ENCODE results near the gene DIPK1B. TPM values are rescaled to one million over a fixed set of nuclear protein-coding genes. Genes with fewer than 3 reads are reported as not detected.

The DIPK1B gene
- total RNA-seq, 1 experiment from 2014 or later, result 26.3 TPM

DNA sequence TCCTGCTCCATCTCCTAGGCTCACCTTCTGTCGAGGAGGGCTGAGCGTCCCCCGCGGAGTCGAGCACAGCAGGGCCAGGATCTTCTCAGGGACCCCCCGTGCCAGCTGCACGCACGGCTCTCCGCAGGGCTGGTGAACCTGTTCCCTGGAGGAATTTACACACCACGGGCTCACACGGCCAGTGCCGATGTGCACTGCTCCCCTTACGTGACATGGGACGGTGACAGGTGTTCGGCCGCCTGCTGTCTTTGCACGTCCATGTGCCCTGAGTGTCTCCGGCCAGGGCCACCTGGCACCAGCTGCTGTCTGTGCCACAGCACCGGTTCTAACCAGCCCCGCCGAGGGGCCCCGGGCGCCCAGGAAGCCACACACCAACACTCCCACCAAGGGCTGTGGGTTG lies 16.4 kb upstream of the DIPK1B start:
- CTCF ChIA-PET, result interaction anchor here (0.9 kb wide), 1 partner anchor 52 kb away, joined by 3 read pairs; no protein-coding TSS in a partner anchor
- BruUV-seq (replicated peaks), result no TSS peak
- no peaks in the 10 kb centered on the region for H3K9me3 ChIP-seq (ENCODE audit: low read length)
- no peaks in the 10 kb centered on the region for H3K9me2 ChIP-seq (replicated peaks; ENCODE audit: low read length)
- H3K4me1 ChIP-seq (ENCODE audit: insufficient read depth, low read length), result peaks cover 35% of the 10 kb centered on the region
- intact Hi-C loops (cut with micrococcal nuclease), result loop anchor here (2.0 kb wide), 1 partner anchor 25 kb away; no protein-coding TSS in a partner anchor
- no peak overlapping the region for H3K4me3 ChIP-seq (ENCODE audit: low read length)
- ATAC-seq (no peak), DNase-seq (no peak)
- TF ChIP-seq EZH2 (IDR thresholded peaks at IDR 0.05; ENCODE audit: low read length, unreplicated experiment) (no peak), EZH2phosphoT487 (IDR thresholded peaks at IDR 0.05; ENCODE audit: borderline replicate concordance, low read length) (no peak)
- TF ChIP-seq, protein P1, sequence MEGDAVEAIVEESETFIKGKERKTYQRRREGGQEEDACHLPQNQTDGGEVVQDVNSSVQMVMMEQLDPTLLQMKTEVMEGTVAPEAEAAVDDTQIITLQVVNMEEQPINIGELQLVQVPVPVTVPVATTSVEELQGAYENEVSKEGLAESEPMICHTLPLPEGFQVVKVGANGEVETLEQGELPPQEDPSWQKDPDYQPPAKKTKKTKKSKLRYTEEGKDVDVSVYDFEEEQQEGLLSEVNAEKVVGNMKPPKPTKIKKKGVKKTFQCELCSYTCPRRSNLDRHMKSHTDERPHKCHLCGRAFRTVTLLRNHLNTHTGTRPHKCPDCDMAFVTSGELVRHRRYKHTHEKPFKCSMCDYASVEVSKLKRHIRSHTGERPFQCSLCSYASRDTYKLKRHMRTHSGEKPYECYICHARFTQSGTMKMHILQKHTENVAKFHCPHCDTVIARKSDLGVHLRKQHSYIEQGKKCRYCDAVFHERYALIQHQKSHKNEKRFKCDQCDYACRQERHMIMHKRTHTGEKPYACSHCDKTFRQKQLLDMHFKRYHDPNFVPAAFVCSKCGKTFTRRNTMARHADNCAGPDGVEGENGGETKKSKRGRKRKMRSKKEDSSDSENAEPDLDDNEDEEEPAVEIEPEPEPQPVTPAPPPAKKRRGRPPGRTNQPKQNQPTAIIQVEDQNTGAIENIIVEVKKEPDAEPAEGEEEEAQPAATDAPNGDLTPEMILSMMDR (conservative IDR thresholded peaks at IDR 0.05; ENCODE audit: low read depth, low read length), result no peak
- H3K79me2 ChIP-seq (ENCODE audit: low read length), result no peaks in the 10 kb centered on the region
- no peaks in the 10 kb centered on the region for H3K36me3 ChIP-seq (ENCODE audit: low read depth, low read length)
- H4K20me1 ChIP-seq (ENCODE audit: low read length), result no peaks in the 10 kb centered on the region
- POLR2A ChIA-PET (ENCODE audit: unreplicated experiment), result no interaction called here
- H3K9ac ChIP-seq (ENCODE audit: low read length), result no peak overlapping the region; the same call in 1 of the 2 replicates
- H3K27ac ChIP-seq (ENCODE audit: low read length), result peak overlapping the region; percentile 51
- no peak overlapping the region for H2AFZ ChIP-seq (ENCODE audit: low read length)
- H3K4me2 ChIP-seq (ENCODE audit: low read length), result peak overlapping the region; percentile 64
- H3F3A ChIP-seq (ENCODE audit: low read length, unreplicated experiment), result no peaks in the 10 kb centered on the region
- H3K27me3 ChIP-seq (ENCODE audit: low read length), result no peaks in the 10 kb centered on the region

DNA sequence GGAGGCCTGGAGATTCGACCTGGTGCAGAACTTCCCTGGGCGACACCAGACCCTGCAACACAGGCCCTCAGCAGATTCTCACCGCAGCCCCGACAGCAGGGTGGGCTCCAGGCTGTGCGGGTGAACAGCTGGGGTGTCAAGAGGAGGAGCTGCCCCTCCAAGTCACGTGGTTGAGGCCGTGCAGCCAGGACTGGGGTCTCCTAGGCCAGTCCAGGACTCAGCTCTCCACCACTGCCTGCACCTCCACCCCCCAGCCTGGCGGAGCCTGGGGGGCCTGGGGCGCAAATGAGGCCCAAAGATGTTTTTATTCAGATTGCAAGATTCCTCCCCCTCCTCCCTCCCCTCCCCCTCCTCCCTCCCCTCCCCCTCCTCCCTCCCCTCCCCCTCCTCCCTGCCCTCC lies 15.9 kb upstream of the DIPK1B start:
- H3K27ac ChIP-seq (ENCODE audit: low read length), result no peak overlapping the region
- H2AFZ ChIP-seq (ENCODE audit: low read length), result no peak overlapping the region
- ChIA-PET POLR2A (ENCODE audit: unreplicated experiment) (no interaction called here), CTCF (no interaction called here)
- TF ChIP-seq EZH2 (IDR thresholded peaks at IDR 0.05; ENCODE audit: low read length, unreplicated experiment) (no peak), EZH2phosphoT487 (IDR thresholded peaks at IDR 0.05; ENCODE audit: borderline replicate concordance, low read length) (no peak)
- TF ChIP-seq, protein P1 (conservative IDR thresholded peaks at IDR 0.05; ENCODE audit: low read depth, low read length), result no peak
- H3F3A ChIP-seq (ENCODE audit: low read length, unreplicated experiment), result no peaks in the 10 kb centered on the region
- no peak overlapping the region for H3K4me3 ChIP-seq (ENCODE audit: low read length)
- peaks cover 35% of the 10 kb centered on the region for H3K4me1 ChIP-seq (ENCODE audit: insufficient read depth, low read length)
- H3K9me3 ChIP-seq (ENCODE audit: low read length), result no peaks in the 10 kb centered on the region
- BruUV-seq (replicated peaks), result no TSS peak
- H4K20me1 ChIP-seq (ENCODE audit: low read length), result no peaks in the 10 kb centered on the region
- intact Hi-C loops (cut with micrococcal nuclease), result no loop called here
- no peaks in the 10 kb centered on the region for H3K9me2 ChIP-seq (replicated peaks; ENCODE audit: low read length)
- DNase-seq, result no peak
- no peaks in the 10 kb centered on the region for H3K79me2 ChIP-seq (ENCODE audit: low read length)
- H3K4me2 ChIP-seq (ENCODE audit: low read length), result no peak overlapping the region
- no peaks in the 10 kb centered on the region for H3K36me3 ChIP-seq (ENCODE audit: low read depth, low read length)
- no peaks in the 10 kb centered on the region for H3K27me3 ChIP-seq (ENCODE audit: low read length)
- no peak for ATAC-seq
- no peak overlapping the region for H3K9ac ChIP-seq (ENCODE audit: low read length)

DNA sequence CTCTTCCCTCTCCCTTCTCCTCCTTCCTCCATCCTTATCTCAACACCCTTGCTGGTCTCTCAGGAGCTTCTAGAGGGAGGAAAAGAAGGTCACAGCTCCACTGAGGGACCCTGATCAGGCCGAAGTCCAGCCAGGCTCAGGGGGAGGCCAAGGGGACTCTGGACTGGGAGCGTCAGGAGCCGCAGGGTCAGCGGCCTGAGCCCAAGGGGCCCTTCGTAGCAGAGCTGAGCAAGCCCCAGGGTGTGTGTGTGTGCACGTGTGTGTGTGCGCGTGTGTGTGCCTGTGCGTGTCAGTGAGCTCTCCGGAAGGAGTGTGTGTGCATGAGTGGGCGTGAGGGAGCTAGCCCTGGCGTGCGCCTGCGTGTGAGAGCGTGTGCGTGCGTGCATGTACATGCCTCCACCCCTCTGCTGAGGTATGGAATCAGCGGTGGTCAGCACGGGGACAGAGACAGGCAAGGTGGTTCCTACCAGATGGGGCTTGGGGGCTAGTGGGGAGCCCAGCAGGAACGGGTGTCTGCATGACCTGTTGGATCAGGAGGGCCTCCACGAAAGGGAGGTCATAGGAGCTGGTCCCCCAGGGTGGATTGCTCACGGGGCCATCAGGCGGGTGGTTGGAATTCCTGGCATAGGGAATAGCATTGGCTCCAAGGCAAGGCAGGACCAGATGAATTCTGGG lies 15.1 kb upstream of the DIPK1B start:
- intact Hi-C loops (cut with micrococcal nuclease), result no loop called here
- ChIA-PET CTCF (no interaction called here), POLR2A (ENCODE audit: unreplicated experiment) (interaction anchor here (0.5 kb wide), 1 partner anchor 245 kb away, joined by 3 read pairs; no protein-coding TSS in a partner anchor)
- no peak overlapping the region for H3K4me2 ChIP-seq (ENCODE audit: low read length)
- H3K27me3 ChIP-seq (ENCODE audit: low read length), result no peaks in the 10 kb centered on the region
- no peak overlapping the region for H2AFZ ChIP-seq (ENCODE audit: low read length)
- peaks cover 35% of the 10 kb centered on the region for H3K4me1 ChIP-seq (ENCODE audit: insufficient read depth, low read length)
- H3K9me2 ChIP-seq (replicated peaks; ENCODE audit: low read length), result no peaks in the 10 kb centered on the region
- no TSS peak for BruUV-seq (replicated peaks)
- H3K27ac ChIP-seq (ENCODE audit: low read length), result no peak overlapping the region
- H3K4me3 ChIP-seq (ENCODE audit: low read length), result no peak overlapping the region
- H4K20me1 ChIP-seq (ENCODE audit: low read length), result no peaks in the 10 kb centered on the region
- TF ChIP-seq EZH2phosphoT487 (IDR thresholded peaks at IDR 0.05; ENCODE audit: borderline replicate concordance, low read length) (no peak), EZH2 (IDR thresholded peaks at IDR 0.05; ENCODE audit: low read length, unreplicated experiment) (no peak)
- TF ChIP-seq, protein P1 (conservative IDR thresholded peaks at IDR 0.05; ENCODE audit: low read depth, low read length), result no peak
- no peaks in the 10 kb centered on the region for H3K36me3 ChIP-seq (ENCODE audit: low read depth, low read length)
- no peak for DNase-seq
- no peak overlapping the region for H3K9ac ChIP-seq (ENCODE audit: low read length)
- H3K79me2 ChIP-seq (ENCODE audit: low read length), result no peaks in the 10 kb centered on the region
- H3F3A ChIP-seq (ENCODE audit: low read length, unreplicated experiment), result no peaks in the 10 kb centered on the region
- no peaks in the 10 kb centered on the region for H3K9me3 ChIP-seq (ENCODE audit: low read length)
- ATAC-seq, result no peak
